GM18873 (cell line): ENCODE results near the gene CALU.

Experiments
- ATAC-seq: cut with Tn5 transposase; IDR thresholded peaks from one replicate; pipeline ENCODE4 v1.9.1; 2021; ENCODE audit warnings: mild to moderate bottlenecking, moderate library complexity, moderate number of reproducible peaks; ENCODE audit not compliant: unreplicated experiment, low FRiP score

Gene CALU

GRCh38 chr7:128721376-128721775, 17.8 kb upstream of the CALU start:
- no peak for ATAC-seq

DNA sequence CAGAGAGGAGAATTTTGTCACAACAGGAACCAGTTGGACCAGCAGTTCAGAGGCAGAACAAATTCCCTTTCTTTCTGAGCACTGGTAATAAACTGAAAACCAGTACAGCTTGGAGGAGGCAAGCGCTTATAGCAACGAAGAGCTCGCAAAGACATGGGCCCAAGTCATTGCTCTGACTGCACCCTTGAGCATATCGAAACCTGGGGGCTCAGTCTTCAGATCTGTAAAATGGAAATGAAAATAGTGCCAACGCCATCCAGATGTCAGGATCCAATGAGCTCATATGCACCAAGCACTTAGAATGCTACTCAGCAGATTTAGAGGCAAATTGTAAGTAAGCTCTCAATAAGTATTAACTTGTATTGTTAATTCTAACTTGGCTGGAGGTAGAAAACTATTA, 14.4 kb upstream of the CALU start:
- no peak for ATAC-seq

- ATAC-seq: no peak
These were observed 13.6 kb upstream of the CALU start for GRCh38 chr7:128725531-128725930.

GRCh38 chr7:128726059-128726736, 13.0 kb upstream of the CALU start:
- no peak for ATAC-seq

DNA sequence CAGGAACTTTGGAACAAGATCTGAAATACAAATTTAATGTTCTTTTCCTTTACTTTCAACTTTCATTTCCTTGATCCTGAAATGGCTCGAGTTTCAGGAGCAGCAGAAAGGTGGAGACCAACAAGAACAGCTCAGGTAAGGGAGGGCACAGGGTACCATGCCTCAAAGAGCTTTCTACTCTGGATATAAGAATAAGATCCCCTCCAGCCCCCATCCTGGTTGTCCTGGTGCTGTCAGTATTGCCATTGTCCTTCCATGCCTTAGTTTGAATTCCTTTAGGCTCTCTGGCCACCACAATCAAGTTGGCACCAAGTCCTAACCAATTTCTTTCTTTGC, 12.5 kb upstream of the CALU start:
- ATAC-seq: no peak

GRCh38 chr7:128727239-128727638, 11.9 kb upstream of the CALU start:
- no peak for ATAC-seq

GRCh38 chr7:128728598-128728997, 10.6 kb upstream of the CALU start:
- ATAC-seq: no peak

GRCh38 chr7:128729494-128729893, 9.7 kb upstream of the CALU start:
- ATAC-seq: no peak

DNA sequence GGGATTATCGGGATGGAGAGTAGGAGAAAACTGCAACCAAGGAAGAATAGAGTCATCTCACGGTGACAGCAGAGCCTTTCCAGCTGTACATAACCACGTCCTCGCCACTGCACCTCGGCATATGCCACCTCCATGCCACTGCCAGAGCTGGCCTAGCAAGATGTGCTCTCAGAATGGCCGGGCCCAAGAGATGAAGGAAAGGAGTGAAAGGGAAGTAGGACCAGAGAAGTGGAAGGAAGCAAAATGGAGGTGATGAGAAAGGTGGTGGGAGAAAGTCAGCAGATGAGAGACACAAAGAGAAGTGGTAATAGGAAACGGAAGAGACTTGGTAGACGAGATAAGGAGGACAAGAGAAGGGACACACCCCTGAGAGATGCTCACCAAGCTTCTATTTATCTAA, 8.0 kb upstream of the CALU start:
- ATAC-seq: no peak

DNA sequence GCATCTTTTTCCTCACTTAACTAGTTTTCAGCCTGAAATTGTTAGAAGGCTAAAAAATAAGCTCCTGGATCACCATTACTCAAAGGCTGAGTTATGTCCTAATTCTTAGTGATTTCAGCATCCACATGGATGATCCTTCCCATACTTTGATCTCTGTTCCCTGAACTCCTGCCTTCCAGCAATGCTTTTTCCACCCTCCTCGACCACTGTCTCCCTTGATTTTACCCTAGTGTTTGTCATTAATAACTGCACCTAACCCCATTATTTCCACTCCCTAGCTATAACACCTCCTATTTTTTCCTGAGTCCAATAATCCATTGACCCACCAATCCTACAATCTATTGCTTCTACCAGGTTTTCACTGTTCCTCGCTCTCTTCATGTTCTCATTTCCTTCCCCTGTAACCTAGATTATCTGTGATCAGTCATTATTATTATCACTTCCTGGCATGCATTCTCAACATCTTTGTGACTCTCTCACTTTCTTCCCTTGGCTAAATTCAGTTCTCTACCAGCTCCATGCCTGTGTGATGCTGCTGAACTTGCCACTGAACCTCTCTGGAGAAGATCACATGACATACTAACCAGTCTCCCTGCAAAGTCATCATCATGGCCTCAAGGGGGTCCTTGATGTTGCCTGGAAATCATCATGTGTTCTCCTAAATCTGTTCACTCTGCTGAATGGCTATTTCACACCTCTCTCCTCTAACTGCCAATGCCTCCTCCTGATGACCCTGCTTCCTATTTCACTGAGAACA, 6.5 kb upstream of the CALU start:
- no peak for ATAC-seq

GRCh38 chr7:128733278-128733645, 5.9 kb upstream of the CALU start:
- no peak for ATAC-seq

DNA sequence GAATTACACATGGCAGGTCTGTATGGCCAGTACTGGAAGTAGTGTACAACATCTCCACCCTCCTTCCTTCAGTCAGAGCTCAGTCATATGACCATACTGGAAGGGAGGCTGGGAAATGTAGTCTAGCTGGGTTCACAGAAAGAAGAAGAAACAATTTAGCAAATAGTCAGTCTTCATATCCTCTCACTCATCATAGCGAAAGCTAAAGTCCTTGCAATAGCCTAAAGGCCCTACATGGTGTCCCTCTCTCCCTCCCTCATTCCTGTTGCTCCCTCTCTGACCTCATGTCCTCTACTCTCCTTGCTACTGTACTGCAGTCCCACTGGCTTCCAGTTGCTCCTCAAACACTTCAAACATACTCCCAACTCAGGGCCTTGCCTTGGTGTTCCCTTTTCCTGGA, 4.3 kb upstream of the CALU start:
- ATAC-seq: no peak

- ATAC-seq: no peak
These were observed 3.7 kb upstream of the CALU start for GRCh38 chr7:128735436-128735835.

DNA sequence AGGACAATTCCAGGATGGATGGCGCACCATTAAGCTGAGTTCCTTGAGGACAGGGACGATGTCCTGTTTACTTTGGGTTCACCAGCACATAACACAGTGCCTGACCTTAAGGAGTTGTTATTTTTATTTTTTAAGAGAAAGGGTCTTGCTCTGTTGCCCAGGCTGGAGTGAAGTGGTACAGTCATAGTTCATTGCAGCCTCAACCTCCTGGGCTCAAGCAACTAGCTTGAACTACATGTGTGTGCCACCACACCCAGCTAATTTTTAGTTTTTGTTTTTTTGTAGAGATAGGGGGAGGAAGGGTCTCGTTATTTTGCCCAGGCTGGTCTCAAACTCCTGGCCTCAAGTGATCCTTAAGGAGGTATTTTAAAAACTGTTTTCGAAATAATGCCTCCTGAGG, 1.7 kb upstream of the CALU start:
- no peak for ATAC-seq

DNA sequence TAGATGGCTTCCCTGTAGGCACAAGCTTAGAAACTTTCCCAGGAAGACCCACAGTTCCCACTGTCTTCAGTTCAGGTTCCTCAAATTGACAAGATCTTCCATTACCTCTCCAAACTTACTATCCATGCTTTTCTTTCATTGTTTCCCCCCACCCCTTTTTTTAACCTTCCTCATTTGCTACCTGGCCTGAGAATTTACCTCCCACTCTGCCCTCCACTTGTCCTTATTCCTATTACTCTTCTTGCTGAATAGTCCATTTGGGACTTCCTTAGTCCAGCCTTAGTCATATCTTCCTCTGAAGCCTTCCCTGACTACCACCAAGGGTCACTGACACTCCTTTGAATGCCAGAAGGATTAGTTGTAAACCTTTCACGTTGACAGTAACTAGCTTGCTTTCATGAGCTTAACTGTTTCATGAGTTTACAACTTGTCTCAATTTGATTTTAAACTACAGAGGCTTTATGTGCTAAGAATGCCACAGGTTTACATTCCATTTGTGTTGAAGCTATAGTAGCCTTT, 1.2 kb upstream of the CALU start:
- ATAC-seq: no peak

DNA sequence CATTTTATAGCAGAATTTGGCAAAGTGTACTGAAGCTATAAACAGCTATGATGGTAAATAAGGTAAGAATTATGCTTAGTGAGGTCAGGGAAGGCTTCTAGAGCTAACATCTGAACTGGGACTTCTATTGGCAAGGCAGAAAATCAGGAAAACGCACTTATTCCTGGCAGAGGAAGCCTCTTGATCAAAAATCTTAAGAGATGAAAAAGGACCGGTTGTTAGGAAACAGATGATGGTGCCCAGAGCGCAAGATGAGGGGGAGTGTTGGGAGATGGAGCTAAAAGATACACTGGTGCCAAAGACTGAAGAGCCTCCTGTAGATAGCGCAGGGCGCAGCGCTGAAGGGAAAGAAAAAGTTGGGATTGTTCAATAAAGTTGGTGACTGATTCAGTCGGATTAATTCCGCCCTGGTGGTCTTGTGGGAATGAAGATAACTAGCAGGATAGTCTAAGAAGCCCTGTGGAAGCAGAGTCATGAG, 550 bp upstream of the CALU start:
- ATAC-seq: peak; percentile 1

DNA sequence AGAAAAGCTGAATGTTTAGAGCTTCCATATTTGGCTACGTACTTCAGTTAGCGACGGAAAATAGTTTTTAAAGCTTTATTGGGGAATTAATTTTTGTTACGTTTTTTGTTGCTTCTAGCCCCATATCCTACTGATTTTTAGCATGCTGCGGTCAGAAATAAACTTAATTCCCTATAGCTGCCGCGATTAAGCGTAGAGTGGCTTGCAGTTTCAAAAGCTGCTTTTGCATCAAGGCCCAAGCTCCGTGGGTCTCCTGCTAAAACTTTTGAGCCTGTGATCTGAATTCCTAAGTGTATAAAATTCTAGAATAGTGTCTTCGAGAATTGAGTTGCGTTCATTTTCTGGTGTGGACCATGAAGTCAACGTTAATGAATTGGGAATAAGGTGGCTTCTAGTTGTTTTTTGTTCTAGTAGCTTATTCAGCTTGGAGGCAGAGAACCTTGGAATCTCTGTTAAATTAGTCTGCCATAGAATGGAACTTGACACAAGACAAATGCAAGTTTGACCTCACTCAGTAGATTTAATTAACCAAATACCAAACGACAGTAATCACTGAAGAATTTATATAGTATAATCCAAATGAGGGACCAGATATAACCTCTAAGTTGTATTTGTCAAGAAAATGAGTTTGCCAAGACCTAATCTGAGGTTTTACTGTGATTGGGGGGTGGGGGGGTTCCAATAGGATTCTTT, 977 bp downstream of the CALU start:
- ATAC-seq: no peak

DNA sequence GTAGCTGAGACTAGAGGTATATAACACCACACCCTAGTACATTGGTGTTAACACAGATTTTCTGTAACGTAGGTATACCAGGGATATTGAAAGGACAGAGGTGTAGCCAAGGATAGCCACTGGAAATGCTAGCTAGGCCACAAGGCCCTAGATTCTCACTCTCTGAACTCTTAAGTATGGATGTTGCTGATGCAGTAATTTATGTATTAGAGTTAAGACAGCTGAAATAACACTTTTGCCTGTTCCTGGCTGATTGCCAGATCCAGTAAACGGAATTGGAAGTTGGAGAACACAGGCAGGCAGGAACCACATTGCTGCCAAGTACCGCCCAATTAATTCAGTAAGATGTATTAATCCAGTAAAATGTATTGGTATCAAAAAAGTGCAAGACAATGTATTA, 1.8 kb downstream of the CALU start:
- ATAC-seq: no peak

DNA sequence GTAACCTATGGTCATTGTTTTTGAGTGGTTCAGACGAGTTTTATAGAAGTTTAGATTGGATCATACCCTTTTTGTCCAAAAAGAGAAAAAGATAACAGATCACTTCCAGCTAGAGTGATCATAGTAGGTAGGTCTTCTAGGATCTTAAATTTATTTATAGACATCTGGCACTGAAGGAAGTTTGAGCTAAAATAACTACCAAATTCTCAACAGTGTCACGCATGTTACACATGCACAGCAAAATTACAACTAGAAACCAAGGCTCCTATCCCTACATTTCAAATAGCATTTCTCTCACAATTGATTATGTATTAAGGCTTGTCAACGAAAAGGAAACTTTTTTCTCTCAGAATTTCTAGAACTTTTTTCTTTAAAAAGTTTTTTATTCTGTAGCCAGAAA, 2.3 kb downstream of the CALU start:
- ATAC-seq: no peak

- ATAC-seq: no peak
These were observed 3.0 kb downstream of the CALU start for GRCh38 chr7:128742206-128742605.

- no peak for ATAC-seq
These were observed 4.1 kb downstream of the CALU start for GRCh38 chr7:128743112-128743772.
